Ramos (cell line): ENCODE data around the gene NOTUM.

Experiments used
- in situ Hi-C: fragments of 300-500 bp; cut with MboI; formaldehyde crosslinking; loops from one replicate; pipeline ENCODE4 v1.14.3; 2022; ENCODE audit warnings: low sequenced_read_pairs; ENCODE audit not compliant: unreplicated experiment

Gene NOTUM

GRCh38 chr17:81959362-81960129 lies 1.4 kb downstream of the NOTUM start:
- in situ Hi-C loops, result loop anchor here (5.0 to 10.0 kb wide), 2 partner anchors 63 to 195 kb away; partner anchors contain the start of genes CENPX and LRRC45

DNA sequence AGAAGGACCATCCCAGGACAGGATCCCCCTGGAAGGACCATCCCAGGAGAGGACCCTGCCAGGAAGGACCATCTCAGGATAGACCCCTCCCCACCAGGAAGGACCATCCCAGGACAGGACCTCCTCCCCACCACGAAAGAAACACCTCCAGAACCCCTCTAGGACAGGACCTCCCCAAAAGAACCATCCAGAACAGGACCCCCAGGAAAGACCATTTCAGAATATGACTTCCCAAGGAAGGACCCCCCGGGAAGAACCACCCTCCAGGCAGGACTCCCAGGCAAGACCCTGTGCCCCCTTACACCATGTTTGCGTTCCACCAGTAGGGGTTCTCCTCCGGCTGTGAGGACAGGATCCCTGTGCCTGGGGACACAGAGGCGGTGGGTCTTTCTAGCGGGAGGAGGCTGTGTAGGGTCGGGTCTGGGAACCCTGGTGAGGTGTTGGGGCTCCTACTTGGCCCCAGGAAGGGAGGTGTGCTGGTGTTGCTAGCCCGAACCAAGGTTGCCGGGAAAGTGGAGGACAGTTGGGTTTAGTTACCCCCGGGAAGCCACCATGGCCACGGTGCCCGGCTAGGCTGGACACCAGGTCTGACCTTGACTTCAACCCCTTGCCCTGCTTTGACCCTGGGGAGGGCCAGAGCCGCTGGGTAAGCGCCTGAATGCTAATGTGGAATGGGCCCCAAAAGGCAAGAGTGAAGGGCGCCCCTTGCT lies 2.2 kb downstream of the NOTUM start:
- in situ Hi-C loops, result loop anchor here (5.0 to 10.0 kb wide), 2 partner anchors 64 to 196 kb away; partner anchors contain the start of genes CENPX and LRRC45

- in situ Hi-C loops, result loop anchor here (5.0 to 10.0 kb wide), 2 partner anchors 64 to 197 kb away; partner anchors contain the start of genes CENPX and LRRC45
These were observed 3.1 kb downstream of the NOTUM start for GRCh38 chr17:81957691-81958432.

DNA sequence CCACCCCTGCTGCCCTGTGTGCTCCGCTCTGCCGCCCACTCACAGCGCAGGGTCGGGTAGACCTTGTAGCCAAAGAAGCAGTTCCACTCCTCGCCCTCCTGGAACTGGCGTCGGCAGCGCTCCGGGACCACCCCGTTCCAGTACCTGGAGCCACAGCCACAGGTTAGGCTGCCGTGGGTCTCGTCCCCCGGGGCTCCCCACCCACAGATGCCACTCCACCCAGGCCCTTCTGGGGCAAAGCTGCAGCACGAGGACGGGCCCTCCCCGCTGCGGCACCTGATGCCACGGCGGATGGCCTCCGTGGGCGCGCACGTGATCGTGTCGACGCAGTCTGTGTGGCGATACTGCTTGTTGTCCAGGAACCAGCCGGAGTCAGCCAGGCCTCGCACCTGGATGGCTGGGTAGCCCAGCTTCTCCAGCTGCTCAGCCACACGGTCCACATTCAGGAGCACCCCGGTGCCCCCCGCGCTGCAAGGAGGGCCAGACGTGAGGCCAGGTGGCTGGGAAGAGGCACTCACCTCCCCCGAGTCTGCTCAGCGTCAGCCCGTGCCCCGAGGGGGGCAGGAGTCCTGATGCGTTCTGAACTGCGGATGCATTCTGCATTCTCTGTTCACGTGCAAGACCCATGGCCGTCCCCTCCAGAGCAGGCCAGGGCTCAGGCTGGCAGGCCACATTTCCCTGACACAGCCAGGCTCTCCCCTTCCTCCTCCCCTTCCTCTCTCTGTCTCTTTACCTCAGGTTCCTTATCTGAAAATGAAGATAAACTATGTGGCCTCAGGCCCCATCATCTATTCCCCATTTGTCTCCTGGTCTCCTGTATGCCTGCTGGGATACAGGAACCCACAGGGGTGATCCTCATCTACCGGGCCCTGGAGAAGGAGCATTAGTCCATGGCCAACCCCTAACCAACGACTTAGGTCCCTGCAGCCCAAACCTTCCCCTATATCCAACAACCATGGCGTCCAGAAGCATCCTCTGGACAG lies 4.1 kb downstream of the NOTUM start:
- in situ Hi-C loops, result loop anchor here (5.0 to 10.0 kb wide), 2 partner anchors 65 to 198 kb away; partner anchors contain the start of genes CENPX and LRRC45

DNA sequence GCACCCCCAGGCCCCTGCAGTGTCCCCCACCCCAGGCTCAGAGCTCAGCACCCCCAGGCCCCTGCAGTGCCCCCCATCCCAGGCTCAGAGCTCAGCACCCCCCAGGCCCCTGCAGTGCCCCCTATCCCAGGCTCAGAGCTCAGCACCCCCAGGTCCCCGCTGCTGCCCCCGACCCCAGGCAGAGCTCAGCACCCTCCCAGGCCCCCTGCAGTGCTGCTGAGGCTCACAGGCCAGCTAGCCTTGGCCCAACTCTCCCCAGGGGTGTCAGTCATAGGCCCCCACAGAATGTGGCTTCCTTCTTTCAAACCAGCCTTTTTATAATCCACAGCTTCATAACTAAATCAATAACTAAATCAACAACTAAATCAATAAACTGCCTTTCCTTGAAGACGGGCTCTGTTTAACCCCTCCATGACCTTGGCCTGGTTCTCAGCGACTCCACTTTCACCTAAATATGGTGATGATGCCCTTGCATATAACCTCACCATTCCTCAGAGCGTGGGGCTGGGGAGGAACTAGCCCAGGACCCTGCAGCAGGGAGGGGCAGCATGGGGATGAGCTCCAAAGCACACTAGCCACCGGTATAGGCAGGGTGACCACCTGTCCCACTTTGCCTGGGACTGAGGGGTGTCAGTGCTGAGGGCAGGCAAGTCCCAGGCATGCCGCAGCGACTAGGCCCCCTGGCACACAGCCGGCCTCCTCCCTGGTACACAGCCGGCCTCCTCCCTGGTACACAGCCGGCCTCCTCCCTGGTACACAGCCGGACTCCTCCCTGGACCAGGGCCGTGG lies 5.0 kb downstream of the NOTUM start:
- in situ Hi-C loops, result loop anchor here (5.0 to 10.0 kb wide), 2 partner anchors 66 to 199 kb away; partner anchors contain the start of genes CENPX and LRRC45

DNA sequence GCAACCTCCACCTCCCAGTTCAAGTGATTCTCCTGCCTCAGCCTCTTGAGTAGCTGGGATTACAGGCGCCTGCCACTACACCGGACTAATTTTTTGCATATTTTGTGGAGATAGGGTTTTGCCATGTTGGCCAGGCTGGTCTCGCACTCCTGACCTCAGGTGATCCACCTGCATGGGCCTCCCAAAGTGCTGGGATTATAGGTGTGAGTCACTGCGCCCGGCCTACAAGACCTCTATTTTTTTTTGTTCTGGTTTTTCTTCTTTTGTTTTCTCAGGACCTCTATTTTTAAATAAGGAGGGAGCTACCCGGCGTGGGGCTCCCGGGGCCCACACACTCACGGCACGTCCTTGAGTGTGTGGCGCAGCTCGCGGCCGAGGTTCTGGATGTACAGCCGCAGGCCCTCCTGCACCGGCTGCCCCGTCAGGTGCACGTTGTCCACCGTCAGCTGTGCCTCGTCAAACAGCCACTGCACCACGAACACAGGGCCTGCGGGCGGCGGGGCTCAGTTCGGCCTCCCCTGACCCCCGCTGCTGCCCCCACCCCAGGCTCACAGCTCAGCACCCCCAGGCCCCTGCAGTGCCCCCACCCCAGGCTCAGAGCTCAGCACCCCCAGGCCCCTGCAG lies 5.8 kb downstream of the NOTUM start:
- in situ Hi-C loops, result loop anchor here (5.0 to 10.0 kb wide), 2 partner anchors 67 to 200 kb away; partner anchors contain the start of genes CENPX and LRRC45

- in situ Hi-C loops, result loop anchor here (5.0 to 10.0 kb wide), 2 partner anchors 68 to 200 kb away; partner anchors contain the start of genes CENPX and LRRC45
These were observed 6.6 kb downstream of the NOTUM start for GRCh38 chr17:81954131-81955057.

GRCh38 chr17:81953443-81953842 lies 7.5 kb downstream of the NOTUM start:
- in situ Hi-C loops, result loop anchor here (10.0 kb wide), 1 partner anchor 201 kb away; no protein-coding TSS in a partner anchor

- in situ Hi-C loops, result loop anchor here (10.0 kb wide), 1 partner anchor 202 kb away; no protein-coding TSS in a partner anchor
These were observed 8.2 kb downstream of the NOTUM start for GRCh38 chr17:81952792-81953228.

- in situ Hi-C loops, result loop anchor here (10.0 kb wide), 1 partner anchor 203 kb away; no protein-coding TSS in a partner anchor
These were observed 9.0 kb downstream of the NOTUM start for GRCh38 chr17:81951785-81952684.

DNA sequence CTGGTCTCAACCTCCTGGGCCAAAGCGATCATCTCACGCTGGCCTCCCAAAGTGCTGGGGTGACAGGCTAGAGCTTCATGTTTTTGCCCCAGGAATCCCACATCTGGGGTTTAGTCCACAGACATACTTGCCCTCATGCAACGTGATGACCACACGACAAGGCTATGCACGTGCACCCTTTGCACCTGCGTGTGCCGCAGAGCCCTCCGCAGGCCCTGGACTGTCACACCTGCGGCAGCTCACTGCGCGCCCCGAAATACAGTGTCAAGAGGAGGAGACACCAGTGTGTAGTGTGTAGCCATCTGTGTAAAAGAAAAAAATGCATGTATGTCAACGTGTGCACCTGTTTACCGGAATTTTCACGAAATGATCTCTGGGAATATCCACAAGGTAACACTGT lies 10.5 kb downstream of the NOTUM start:
- in situ Hi-C loops, result loop anchor here (10.0 kb wide), 1 partner anchor 204 kb away; no protein-coding TSS in a partner anchor

GRCh38 chr17:81948635-81949378 lies 12.2 kb downstream of the NOTUM start:
- in situ Hi-C loops, result no loop called here

GRCh38 chr17:81947189-81947588 lies 13.8 kb downstream of the NOTUM start, which contains the start of gene MYADML2:
Gene MYADML2 (minus strand): TSS chr17:81947233. CDS start chr17:81941741, 5,492 bp downstream.
- in situ Hi-C loops, result no loop called here

GRCh38 chr17:81944858-81945257 lies 16.1 kb downstream of the NOTUM start:
- in situ Hi-C loops, result no loop called here

- in situ Hi-C loops, result no loop called here
These were observed 18.8 kb downstream of the NOTUM start for GRCh38 chr17:81942167-81942553.
